GM12878 (cell line): Measurements from ENCODE around the gene DHCR24. TPM values are rescaled to one million over a fixed set of nuclear protein-coding genes. Genes with fewer than 3 reads are reported as not detected.

ENCODE experiments used
- ATAC-seq: fragments of 200-7000 bp; cut with Tn5 transposase; 3 replicates; pipeline ENCODE4 v1.9.1; 2020; ENCODE audit warnings: mild to moderate bottlenecking, moderate library complexity
- BruUV-seq: library from RNA; stranded (reverse); fragments of 400-500 nt; replicated peaks from 2 replicates; lab custom pipeline; 2021; lab: Mats Ljungman, UMichigan
- CTCF ChIA-PET: fragments of 300-600 bp; sonication (Branson Sonifier 250); formaldehyde crosslinking; extraction: SDS; loops from one replicate; lab custom pipeline; 2021; ENCODE audit warnings: inconsistent platforms; lab: Yijun Ruan, JAX
- POLR2A ChIA-PET: fragments of 350-600 bp; formaldehyde crosslinking; extraction: SDS; loops from one replicate; lab custom pipeline; 2021; ENCODE audit warnings: inconsistent platforms; lab: Charles Lee
- RAD21 ChIA-PET: fragments of 300-600 bp; sonication (Branson Sonifier 250); formaldehyde crosslinking; loops from one replicate; lab custom pipeline; 2023; ENCODE audit warnings: antibody characterized with exemption; ENCODE audit not compliant: unreplicated experiment; lab: Charles Lee
- SMC1A ChIA-PET: fragments of 300-600 bp; sonication (Branson Sonifier 250); formaldehyde crosslinking; loops from one replicate; lab custom pipeline; 2023; ENCODE audit not compliant: unreplicated experiment, uncharacterized antibody; lab: Charles Lee
- DNase-seq: peaks from one replicate; pipeline ENCODE4 v3.0.0-alpha.2; 2011; ENCODE audit warnings: low read depth, low spot score
- FAIRE-seq: peaks from 3 replicates; lab custom pipeline; 2011; peaks lifted over from hg19 to GRCh38; lab: Jason Lieb, UNC
- H2AFZ ChIP-seq: 2 replicates; pipeline ENCODE4 v1.6.0; 2011; ENCODE audit warnings: low read depth, low read length, control low read depth; ENCODE audit not compliant: control insufficient read depth
- H3K27ac ChIP-seq: 2 replicates; pipeline ENCODE4 v1.5.1; 2011; ENCODE audit warnings: control low read depth; ENCODE audit not compliant: control insufficient read depth, insufficient read depth
- H3K27me3 ChIP-seq, 2 experiments: replicated peaks in 1 of 2; 2 replicates each; pipeline versions ENCODE4 v1.6.0 to v1.6.1; 2011; ENCODE audit warnings: low read length in 1 of 2; ENCODE audit not compliant: control insufficient read depth in 2 of 2, insufficient read depth in 2 of 2
- H3K36me3 ChIP-seq, 2 experiments: 2 replicates each; pipeline ENCODE4 v1.5.1; 2011; ENCODE audit warnings: low read length in 1 of 2; ENCODE audit not compliant: control insufficient read depth in 2 of 2, insufficient read depth in 2 of 2
- H3K4me1 ChIP-seq: 2 replicates; pipeline ENCODE4 v1.6.1; 2011; ENCODE audit warnings: mild to moderate bottlenecking, low read length, moderate library complexity, mixed read lengths; ENCODE audit not compliant: control insufficient read depth, insufficient read depth
- H3K4me2 ChIP-seq: 2 replicates; pipeline ENCODE4 v1.6.0; 2011; ENCODE audit warnings: control low read depth; ENCODE audit not compliant: control insufficient read depth, insufficient read depth
- H3K4me3 ChIP-seq: fragments of 200-600 bp; sonication (generic); 2 replicates; pipeline ENCODE4 v1.5.1; 2016
- H3K79me2 ChIP-seq: 2 replicates; pipeline ENCODE4 v1.6.0; 2011; ENCODE audit warnings: low read length; ENCODE audit not compliant: control insufficient read depth, insufficient read depth
- H3K9ac ChIP-seq: 2 replicates; pipeline ENCODE4 v1.8.0; 2011; ENCODE audit warnings: low read length, control low read depth, mixed read lengths; ENCODE audit not compliant: control insufficient read depth, insufficient read depth
- H3K9me3 ChIP-seq: replicated peaks from 3 replicates; pipeline ENCODE4 v1.5.1; 2011; ENCODE audit warnings: mild to moderate bottlenecking, low read length; ENCODE audit not compliant: control insufficient read depth, insufficient read depth
- H4K20me1 ChIP-seq: 2 replicates; pipeline ENCODE4 v1.6.0; 2011; ENCODE audit not compliant: control insufficient read depth, insufficient read depth
- CBX5 ChIP-seq: sonication (generic); IDR thresholded peaks from 2 replicates; pipeline ENCODE4 v1.6.1; 2016; ENCODE audit warnings: low read depth, moderate library complexity, mild to moderate bottlenecking, inconsistent platforms
- ESRRA ChIP-seq: IDR thresholded peaks from 2 replicates; pipeline ENCODE4 v1.6.1; 2012; ENCODE audit warnings: mild to moderate bottlenecking, low read length, improper control_type of control experiment
- FOS ChIP-seq: IDR thresholded peaks from 3 replicates; pipeline ENCODE4 v1.6.1; 2011; ENCODE audit warnings: borderline replicate concordance; ENCODE audit not compliant: insufficient read length; ENCODE audit errors: extremely low read depth
- IKZF1 ChIP-seq: fragments of 450-650 bp; conservative IDR thresholded peaks from 2 replicates; pipeline ENCODE4 v1.6.1; 2017; ENCODE audit warnings: antibody characterized with exemption, mild to moderate bottlenecking
- KLF5 ChIP-seq: fragments of 450-650 bp; IDR thresholded peaks from 2 replicates; pipeline ENCODE4 v1.6.1; 2014; ENCODE audit warnings: mild to moderate bottlenecking; ENCODE audit not compliant: partially characterized antibody
- MTA3 ChIP-seq: IDR thresholded peaks from 2 replicates; pipeline ENCODE4 v1.6.1; 2012; ENCODE audit warnings: low read length, inconsistent platforms, borderline replicate concordance
- NFYA ChIP-seq: IDR thresholded peaks from 2 replicates; pipeline ENCODE4 v1.6.1; 2011; ENCODE audit warnings: low read depth, mild to moderate bottlenecking, low read length, improper control_type of control experiment, borderline replicate concordance
- RBBP5 ChIP-seq: fragments of 200-600 bp; sonication (generic); conservative IDR thresholded peaks from 2 replicates; pipeline ENCODE4 v1.6.1; 2016
- ZBED1 ChIP-seq: IDR thresholded peaks from 2 replicates; pipeline ENCODE4 v1.6.1; 2016; ENCODE audit warnings: borderline replicate concordance
- ZNF622 ChIP-seq: fragments of 450-650 bp; IDR thresholded peaks from 2 replicates; pipeline ENCODE4 v1.6.1; 2017; ENCODE audit warnings: mild to moderate bottlenecking, inconsistent platforms
- WGBS: methylation state at CpG from one replicate; pipeline ENCODE4 v1.1.6; 2016; ENCODE audit warnings: low lambda C conversion rate; ENCODE audit not compliant: insufficient replicate concordance, insufficient coverage; ENCODE audit errors: missing lambda C conversion rate; 5-methylcytosine and 5-hydroxymethylcytosine counted together
- in situ Hi-C: fragments of 300-500 bp; cut with MboI; formaldehyde crosslinking; loops from 9 replicates; pipeline ENCODE4 v1.14.3; 2018; ENCODE audit warnings: mixed read lengths
- intact Hi-C: fragments of 100-400 bp; cut with micrococcal nuclease; formaldehyde crosslinking; loops from one replicate; pipeline ENCODE4 v1.14.2; 2022; ENCODE audit not compliant: unreplicated experiment
- polyA plus RNA-seq, 11 experiments: library from polyadenylated mRNA; depleted of rRNA in 4 of 11; unstranded in 6 of 11; stranded (reverse) in 5 of 11; fragments of >200 nt; fragmentation: Nextera tagmentation in 4 of 11; fragmentation: Illumina TruSeq in 1 of 11; extraction: Ambion mirVana in 4 of 11; extraction: Trizol in 1 of 11; gene quantifications; 1 replicate in 1 of 11; 2 replicates in 10 of 11; pipeline versions ENCODE4 v1.2.1 to v1.2.3, GENCODE V29; 2011 to 2016; ENCODE audit warnings: inconsistent platforms in 2 of 11, missing spikeins in 2 of 11, low read depth in 1 of 11
- total RNA-seq, 4 experiments: library from RNA; depleted of rRNA in 3 of 4; stranded (reverse); fragments of >200 nt in 3 of 4; fragmentation: Illumina TruSeq in 1 of 4; extraction: Trizol in 1 of 4; gene quantifications; 2 replicates each; pipeline versions ENCODE4 v1.2.1 to v1.2.3, GENCODE V29; 2013 to 2021
- TF ChIP-seq, protein P1 (sequence below): IDR thresholded peaks from 2 replicates; pipeline ENCODE4 v1.6.1; 2012; ENCODE audit warnings: low read depth, low read length, improper control_type of control experiment
- TF ChIP-seq, protein P2 (sequence below): IDR thresholded peaks from 2 replicates; pipeline ENCODE4 v1.6.1; 2012; ENCODE audit warnings: mild to moderate bottlenecking, low read depth, low read length
- TF ChIP-seq, protein P3 (sequence below): fragments of 450-650 bp; IDR thresholded peaks from 2 replicates; pipeline ENCODE4 v1.6.1; 2018; ENCODE audit warnings: mild to moderate bottlenecking, low read depth, moderate library complexity; ENCODE audit not compliant: partially characterized antibody
- TF ChIP-seq, protein P4 (sequence below): IDR thresholded peaks from 2 replicates; pipeline ENCODE4 v1.6.1; 2011; ENCODE audit warnings: mild to moderate bottlenecking, low read depth, low read length, moderate library complexity; ENCODE audit not compliant: insufficient replicate concordance

DHCR24 gene
- total and polyA plus RNA-seq, 10 of the 15 experiments (the other 5 are each of a cell fraction or from before 2014, with no cell fraction given): 23.3 to 169 (median 120) TPM

DNA sequence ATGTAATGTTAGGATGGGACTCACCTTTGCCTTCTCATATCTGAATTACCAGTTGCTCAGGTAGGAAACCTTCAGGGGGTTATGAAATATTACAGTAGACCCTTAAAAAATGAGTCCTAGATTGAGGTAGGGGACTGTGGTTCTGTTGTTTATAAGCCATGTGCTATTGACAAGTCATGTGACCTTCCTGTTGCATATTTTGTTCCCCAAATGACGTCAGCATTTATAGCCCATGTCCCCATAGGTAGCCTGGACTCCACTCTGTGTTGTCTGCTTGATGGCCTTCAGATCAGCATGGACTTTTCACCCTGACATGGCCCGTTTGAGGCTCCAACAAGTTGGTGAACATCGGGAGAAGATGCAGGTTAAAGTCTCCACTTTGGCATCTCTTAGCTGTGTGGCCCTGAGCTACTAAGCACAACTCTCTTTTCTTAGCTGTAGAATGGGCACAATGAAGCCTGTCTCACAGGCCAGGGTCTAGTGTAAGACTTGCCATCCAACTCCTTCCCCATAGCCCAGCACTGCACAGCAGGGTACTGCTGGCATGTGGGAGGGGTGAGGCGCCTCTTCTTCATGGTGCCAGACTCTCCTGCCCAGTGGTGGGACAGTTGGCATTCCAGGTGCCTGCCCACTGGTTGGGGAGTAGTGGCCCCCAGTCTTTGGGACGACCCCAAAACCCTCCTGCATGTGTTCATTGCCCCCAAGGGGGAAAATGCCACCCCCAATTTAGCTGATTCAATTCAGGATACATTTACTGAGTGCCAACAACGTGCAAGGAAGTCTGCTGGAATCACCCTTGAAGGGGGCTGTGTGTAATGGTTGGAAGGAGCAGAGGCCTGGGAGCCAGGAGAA is 49.8 kb downstream of the DHCR24 start (continued):
- TF ChIP-seq, protein P1, sequence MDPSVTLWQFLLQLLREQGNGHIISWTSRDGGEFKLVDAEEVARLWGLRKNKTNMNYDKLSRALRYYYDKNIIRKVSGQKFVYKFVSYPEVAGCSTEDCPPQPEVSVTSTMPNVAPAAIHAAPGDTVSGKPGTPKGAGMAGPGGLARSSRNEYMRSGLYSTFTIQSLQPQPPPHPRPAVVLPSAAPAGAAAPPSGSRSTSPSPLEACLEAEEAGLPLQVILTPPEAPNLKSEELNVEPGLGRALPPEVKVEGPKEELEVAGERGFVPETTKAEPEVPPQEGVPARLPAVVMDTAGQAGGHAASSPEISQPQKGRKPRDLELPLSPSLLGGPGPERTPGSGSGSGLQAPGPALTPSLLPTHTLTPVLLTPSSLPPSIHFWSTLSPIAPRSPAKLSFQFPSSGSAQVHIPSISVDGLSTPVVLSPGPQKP: no peak
- TF ChIP-seq, protein P2, sequence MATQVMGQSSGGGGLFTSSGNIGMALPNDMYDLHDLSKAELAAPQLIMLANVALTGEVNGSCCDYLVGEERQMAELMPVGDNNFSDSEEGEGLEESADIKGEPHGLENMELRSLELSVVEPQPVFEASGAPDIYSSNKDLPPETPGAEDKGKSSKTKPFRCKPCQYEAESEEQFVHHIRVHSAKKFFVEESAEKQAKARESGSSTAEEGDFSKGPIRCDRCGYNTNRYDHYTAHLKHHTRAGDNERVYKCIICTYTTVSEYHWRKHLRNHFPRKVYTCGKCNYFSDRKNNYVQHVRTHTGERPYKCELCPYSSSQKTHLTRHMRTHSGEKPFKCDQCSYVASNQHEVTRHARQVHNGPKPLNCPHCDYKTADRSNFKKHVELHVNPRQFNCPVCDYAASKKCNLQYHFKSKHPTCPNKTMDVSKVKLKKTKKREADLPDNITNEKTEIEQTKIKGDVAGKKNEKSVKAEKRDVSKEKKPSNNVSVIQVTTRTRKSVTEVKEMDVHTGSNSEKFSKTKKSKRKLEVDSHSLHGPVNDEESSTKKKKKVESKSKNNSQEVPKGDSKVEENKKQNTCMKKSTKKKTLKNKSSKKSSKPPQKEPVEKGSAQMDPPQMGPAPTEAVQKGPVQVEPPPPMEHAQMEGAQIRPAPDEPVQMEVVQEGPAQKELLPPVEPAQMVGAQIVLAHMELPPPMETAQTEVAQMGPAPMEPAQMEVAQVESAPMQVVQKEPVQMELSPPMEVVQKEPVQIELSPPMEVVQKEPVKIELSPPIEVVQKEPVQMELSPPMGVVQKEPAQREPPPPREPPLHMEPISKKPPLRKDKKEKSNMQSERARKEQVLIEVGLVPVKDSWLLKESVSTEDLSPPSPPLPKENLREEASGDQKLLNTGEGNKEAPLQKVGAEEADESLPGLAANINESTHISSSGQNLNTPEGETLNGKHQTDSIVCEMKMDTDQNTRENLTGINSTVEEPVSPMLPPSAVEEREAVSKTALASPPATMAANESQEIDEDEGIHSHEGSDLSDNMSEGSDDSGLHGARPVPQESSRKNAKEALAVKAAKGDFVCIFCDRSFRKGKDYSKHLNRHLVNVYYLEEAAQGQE: no peak
- TF ChIP-seq MTA3 (no peak), ESRRA (no peak), FOS (no peak)

DNA sequence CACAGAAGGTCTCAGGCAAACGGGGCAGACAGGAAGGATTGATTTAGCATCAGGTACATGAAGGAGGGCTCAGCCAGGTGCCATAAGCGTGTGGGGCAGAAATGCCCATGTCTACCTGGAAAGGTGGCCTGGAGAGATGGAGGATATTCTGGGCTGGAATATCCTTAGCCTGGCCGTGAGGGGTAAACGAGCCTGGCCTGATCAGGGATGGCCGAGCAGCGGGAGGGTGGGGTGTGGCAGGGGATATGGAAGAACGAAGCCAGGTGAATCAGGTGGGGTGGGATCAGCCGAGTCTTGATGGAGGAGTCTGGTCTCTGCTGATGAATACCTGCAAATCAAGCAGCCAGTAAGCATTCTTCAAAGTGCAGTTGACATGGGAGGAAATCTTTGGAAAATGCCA is 50.4 kb downstream of the DHCR24 start:
- no peak for FAIRE-seq
- TF ChIP-seq ZNF622 (no peak), RBBP5 (no peak), NFYA (no peak), CBX5 (no peak), ZBED1 (no peak), IKZF1 (no peak), KLF5 (no peak)
- TF ChIP-seq, protein P3, sequence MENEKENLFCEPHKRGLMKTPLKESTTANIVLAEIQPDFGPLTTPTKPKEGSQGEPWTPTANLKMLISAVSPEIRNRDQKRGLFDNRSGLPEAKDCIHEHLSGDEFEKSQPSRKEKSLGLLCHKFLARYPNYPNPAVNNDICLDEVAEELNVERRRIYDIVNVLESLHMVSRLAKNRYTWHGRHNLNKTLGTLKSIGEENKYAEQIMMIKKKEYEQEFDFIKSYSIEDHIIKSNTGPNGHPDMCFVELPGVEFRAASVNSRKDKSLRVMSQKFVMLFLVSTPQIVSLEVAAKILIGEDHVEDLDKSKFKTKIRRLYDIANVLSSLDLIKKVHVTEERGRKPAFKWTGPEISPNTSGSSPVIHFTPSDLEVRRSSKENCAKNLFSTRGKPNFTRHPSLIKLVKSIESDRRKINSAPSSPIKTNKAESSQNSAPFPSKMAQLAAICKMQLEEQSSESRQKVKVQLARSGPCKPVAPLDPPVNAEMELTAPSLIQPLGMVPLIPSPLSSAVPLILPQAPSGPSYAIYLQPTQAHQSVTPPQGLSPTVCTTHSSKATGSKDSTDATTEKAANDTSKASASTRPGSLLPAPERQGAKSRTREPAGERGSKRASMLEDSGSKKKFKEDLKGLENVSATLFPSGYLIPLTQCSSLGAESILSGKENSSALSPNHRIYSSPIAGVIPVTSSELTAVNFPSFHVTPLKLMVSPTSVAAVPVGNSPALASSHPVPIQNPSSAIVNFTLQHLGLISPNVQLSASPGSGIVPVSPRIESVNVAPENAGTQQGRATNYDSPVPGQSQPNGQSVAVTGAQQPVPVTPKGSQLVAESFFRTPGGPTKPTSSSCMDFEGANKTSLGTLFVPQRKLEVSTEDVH: no peak
- TF ChIP-seq, protein P4, sequence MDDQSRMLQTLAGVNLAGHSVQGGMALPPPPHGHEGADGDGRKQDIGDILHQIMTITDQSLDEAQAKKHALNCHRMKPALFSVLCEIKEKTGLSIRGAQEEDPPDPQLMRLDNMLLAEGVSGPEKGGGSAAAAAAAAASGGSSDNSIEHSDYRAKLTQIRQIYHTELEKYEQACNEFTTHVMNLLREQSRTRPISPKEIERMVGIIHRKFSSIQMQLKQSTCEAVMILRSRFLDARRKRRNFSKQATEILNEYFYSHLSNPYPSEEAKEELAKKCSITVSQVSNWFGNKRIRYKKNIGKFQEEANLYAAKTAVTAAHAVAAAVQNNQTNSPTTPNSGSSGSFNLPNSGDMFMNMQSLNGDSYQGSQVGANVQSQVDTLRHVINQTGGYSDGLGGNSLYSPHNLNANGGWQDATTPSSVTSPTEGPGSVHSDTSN: no peak

More for the DNA sequence above, 50.4 kb downstream of the DHCR24 start:
- ATAC-seq (no peak), DNase-seq (no peak)
- no peak overlapping the region for H3K9ac ChIP-seq
- no TSS peak for BruUV-seq
- H3K27me3 ChIP-seq: no peaks in the 10 kb centered on the region
- H3K27ac ChIP-seq: no peak overlapping the region
- ChIA-PET SMC1A (no interaction called here), POLR2A (no interaction called here), CTCF (no interaction called here), RAD21 (no interaction called here)
- no peaks in the 10 kb centered on the region for H3K79me2 ChIP-seq
- no peaks in the 10 kb centered on the region for H3K9me3 ChIP-seq
- in situ Hi-C loops (no loop called here), intact Hi-C loops (no loop called here)
- no peak overlapping the region for H2AFZ ChIP-seq
- H3K4me1 ChIP-seq: no peaks in the 10 kb centered on the region
- H3K4me3 ChIP-seq: no peak overlapping the region
- no peaks in the 10 kb centered on the region for H3K36me3 ChIP-seq
- 24% methylated on average over 8 of the region's 8 CpGs for WGBS
- no peaks in the 10 kb centered on the region for H4K20me1 ChIP-seq
- no peak overlapping the region for H3K4me2 ChIP-seq
